ENCODE results near the gene RSPO3. TPM values are rescaled to one million over a fixed set of nuclear protein-coding genes. Genes with fewer than 3 reads are reported as not detected.
A peak's percentile ranks its signal among the peaks of the same experiment; 100 is the strongest.

RSPO3 gene
- total and polyA plus RNA-seq, 2 of the 4 experiments (the other 2 are of a cell fraction): not detected

DNA sequence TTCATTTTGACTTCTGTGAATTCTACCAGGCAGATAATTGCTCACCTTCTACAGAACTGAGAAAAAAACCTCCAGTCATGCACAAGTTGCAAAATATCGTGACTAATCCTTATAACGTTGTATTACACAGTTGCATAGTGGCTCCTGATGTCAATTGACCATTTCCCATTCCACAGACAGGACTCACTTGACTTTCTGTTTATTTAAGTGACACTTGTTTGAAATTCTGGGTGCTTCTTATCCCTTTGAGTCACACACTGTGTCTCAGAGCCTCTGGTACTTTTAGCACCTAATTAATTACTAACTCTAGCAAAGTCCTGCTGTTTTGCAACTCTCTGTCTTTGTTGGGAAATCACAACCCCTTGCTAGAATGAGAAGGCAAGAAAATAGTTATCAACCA is 16.2 kb upstream of the RSPO3 start (continued):
- TF ChIP-seq, protein P1, sequence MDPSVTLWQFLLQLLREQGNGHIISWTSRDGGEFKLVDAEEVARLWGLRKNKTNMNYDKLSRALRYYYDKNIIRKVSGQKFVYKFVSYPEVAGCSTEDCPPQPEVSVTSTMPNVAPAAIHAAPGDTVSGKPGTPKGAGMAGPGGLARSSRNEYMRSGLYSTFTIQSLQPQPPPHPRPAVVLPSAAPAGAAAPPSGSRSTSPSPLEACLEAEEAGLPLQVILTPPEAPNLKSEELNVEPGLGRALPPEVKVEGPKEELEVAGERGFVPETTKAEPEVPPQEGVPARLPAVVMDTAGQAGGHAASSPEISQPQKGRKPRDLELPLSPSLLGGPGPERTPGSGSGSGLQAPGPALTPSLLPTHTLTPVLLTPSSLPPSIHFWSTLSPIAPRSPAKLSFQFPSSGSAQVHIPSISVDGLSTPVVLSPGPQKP (IDR thresholded peaks at IDR 0.05; ENCODE audit: borderline replicate concordance, low read depth, low read length): no peak
- peak; percentile 80 for TF ChIP-seq BHLHE40 (IDR thresholded peaks at IDR 0.05; ENCODE audit: low read depth, low read length)
- TF ChIP-seq FOS (IDR thresholded peaks at IDR 0.05; ENCODE audit: low read depth, low read length): peak; percentile 95

DNA sequence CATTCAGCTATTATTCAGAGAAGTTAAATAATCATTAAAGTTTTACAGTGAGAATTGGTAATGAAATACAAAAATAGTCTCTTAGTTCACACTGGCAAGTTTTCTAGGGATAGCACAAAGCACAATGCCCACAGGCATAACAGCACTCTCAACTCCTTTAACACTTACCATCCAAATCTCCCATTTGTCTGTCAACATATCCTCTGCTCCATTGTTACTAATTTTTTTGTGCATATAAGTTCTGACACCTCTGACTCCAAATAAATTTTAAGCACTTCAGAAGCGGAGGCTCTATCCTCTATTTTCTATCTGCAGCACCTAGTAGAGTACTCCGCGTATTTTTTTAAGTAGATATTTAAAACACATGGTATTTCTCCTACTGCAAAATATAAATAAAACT is 15.6 kb upstream of the RSPO3 start:
- no peak overlapping the region for H3K4me3 ChIP-seq (ENCODE audit: insufficient read depth, low read depth, low read length)
- no peak overlapping the region for H2AK9ac ChIP-seq (replicated peaks; ENCODE audit: low read depth, low read length, poor library complexity)
- no peak overlapping the region for H3K9ac ChIP-seq (ENCODE audit: low read depth, low read length)
- ChIA-PET CTCF (no interaction called here), POLR2A (ENCODE audit: unreplicated experiment) (no interaction called here)
- H2AFZ ChIP-seq (replicated peaks; ENCODE audit: low read length, poor library complexity): no peak overlapping the region
- WGBS, 2 experiments (ENCODE audit: extremely low coverage in 2 of 2, insufficient read length in 1 of 2): no CpG with 5 or more reads among the region's 3 CpGs
- H3K4me1 ChIP-seq (ENCODE audit: control insufficient read depth, insufficient read depth, low read length): 0 out of 2 replicates have a peak, but pooled peaks cover 4% of the 10 kb centered on the region
- DNase-seq (no peak), ATAC-seq (ENCODE audit: low read depth) (no peak)
- no peak overlapping the region for H3K23ac ChIP-seq (ENCODE audit: low read depth, low read length)
- no peaks in the 10 kb centered on the region for H4K20me1 ChIP-seq (ENCODE audit: insufficient read depth, low read length)
- no TSS peak for BruUV-seq (replicated peaks)
- no peak overlapping the region for H4K8ac ChIP-seq (ENCODE audit: low read depth in 2 of 2, low read length in 2 of 2)
- H2BK5ac ChIP-seq (ENCODE audit: low read depth, low read length, poor library complexity, severe bottlenecking): no peak overlapping the region
- H3K9me3 ChIP-seq (ENCODE audit: control insufficient read depth, insufficient read depth, low read length): no peaks in the 10 kb centered on the region
- in situ Hi-C loops (cut with MboI; ENCODE audit: low sequenced_read_pairs) (loop anchor here (25.0 kb wide), 1 partner anchor 1066 kb away; no protein-coding TSS in a partner anchor), intact Hi-C loops (cut with micrococcal nuclease) (loop anchor here (5.0 to 10.0 kb wide), 3 partner anchors 441 to 918 kb away; no protein-coding TSS in a partner anchor), dilution Hi-C loops (cut with HindIII; ENCODE audit: low sequenced_read_pairs, unreplicated experiment) (no loop called here)
- peaks cover 19% of the 10 kb centered on the region for H3K27me3 ChIP-seq (ENCODE audit: control insufficient read depth, insufficient read depth, low read length)
- H3K27ac ChIP-seq (ENCODE audit: insufficient read depth, low read length): no peak overlapping the region
- H3K4me2 ChIP-seq (ENCODE audit: low read depth, low read length): no peak overlapping the region
- no peaks in the 10 kb centered on the region for H3K36me3 ChIP-seq (ENCODE audit: control insufficient read depth, insufficient read depth, low read length)
- no peak overlapping the region for H4K91ac ChIP-seq (ENCODE audit: insufficient read depth, low read depth, low read length)
- no peak overlapping the region for H2BK20ac ChIP-seq (ENCODE audit: low read depth, low read length)
- H3K9me1 ChIP-seq (ENCODE audit: insufficient read depth, low read length): no peaks in the 10 kb centered on the region
- H2AK5ac ChIP-seq (ENCODE audit: low read depth, low read length): no peak overlapping the region
- H3K56ac ChIP-seq (ENCODE audit: extremely low read depth, insufficient read depth, low read length): no peak overlapping the region
- no peak overlapping the region for H3K4ac ChIP-seq (ENCODE audit: low read depth, low read length)
- peak overlapping the region; percentile 86; the same call in 1 of the 2 replicates for H3K18ac ChIP-seq (ENCODE audit: low read depth, low read length)
- no peak overlapping the region for H2BK120ac ChIP-seq (ENCODE audit: low read depth, low read length)
- no peak overlapping the region for H3K14ac ChIP-seq (replicated peaks; ENCODE audit: low read depth, low read length)
- H2BK15ac ChIP-seq (ENCODE audit: low read depth, low read length): no peak overlapping the region
- H3K79me1 ChIP-seq (ENCODE audit: low read depth in 1 of 2, low read length in 2 of 2): no peaks in the 10 kb centered on the region
- no peak overlapping the region for H4K5ac ChIP-seq (ENCODE audit: low read depth, low read length)
- TF ChIP-seq NFE2L2 (IDR thresholded peaks at IDR 0.05; ENCODE audit: low read depth, low read length) (no peak), RFX5 (IDR thresholded peaks at IDR 0.05; ENCODE audit: low read depth, low read length) (no peak), SMC3 (IDR thresholded peaks at IDR 0.05; ENCODE audit: low read depth, low read length) (no peak), MAFK (IDR thresholded peaks at IDR 0.05; ENCODE audit: low read depth, low read length) (no peak), CEBPB (IDR thresholded peaks at IDR 0.05; ENCODE audit: low read depth, low read length) (no peak), MAZ (IDR thresholded peaks at IDR 0.05; ENCODE audit: borderline replicate concordance, low read depth, low read length) (no peak), BHLHE40 (IDR thresholded peaks at IDR 0.05; ENCODE audit: low read depth, low read length) (no peak), MXI1 (IDR thresholded peaks at IDR 0.05; ENCODE audit: borderline replicate concordance, low read depth, low read length) (no peak)
- TF ChIP-seq, protein P1 (IDR thresholded peaks at IDR 0.05; ENCODE audit: borderline replicate concordance, low read depth, low read length): no peak
- TF ChIP-seq, protein P2, sequence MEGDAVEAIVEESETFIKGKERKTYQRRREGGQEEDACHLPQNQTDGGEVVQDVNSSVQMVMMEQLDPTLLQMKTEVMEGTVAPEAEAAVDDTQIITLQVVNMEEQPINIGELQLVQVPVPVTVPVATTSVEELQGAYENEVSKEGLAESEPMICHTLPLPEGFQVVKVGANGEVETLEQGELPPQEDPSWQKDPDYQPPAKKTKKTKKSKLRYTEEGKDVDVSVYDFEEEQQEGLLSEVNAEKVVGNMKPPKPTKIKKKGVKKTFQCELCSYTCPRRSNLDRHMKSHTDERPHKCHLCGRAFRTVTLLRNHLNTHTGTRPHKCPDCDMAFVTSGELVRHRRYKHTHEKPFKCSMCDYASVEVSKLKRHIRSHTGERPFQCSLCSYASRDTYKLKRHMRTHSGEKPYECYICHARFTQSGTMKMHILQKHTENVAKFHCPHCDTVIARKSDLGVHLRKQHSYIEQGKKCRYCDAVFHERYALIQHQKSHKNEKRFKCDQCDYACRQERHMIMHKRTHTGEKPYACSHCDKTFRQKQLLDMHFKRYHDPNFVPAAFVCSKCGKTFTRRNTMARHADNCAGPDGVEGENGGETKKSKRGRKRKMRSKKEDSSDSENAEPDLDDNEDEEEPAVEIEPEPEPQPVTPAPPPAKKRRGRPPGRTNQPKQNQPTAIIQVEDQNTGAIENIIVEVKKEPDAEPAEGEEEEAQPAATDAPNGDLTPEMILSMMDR (conservative IDR thresholded peaks at IDR 0.05; ENCODE audit: low read depth, low read length): no peak

All from IMR-90 (cell line).